Esophagus squamous epithelium (tissue), 5 donors: ENCODE measurements around the gene WBP2NL. TPM values are rescaled to one million over a fixed set of nuclear protein-coding genes. Genes with fewer than 3 reads are reported as not detected.
"Not testable (repeated sequence)": the region's sequence is repeated elsewhere in the genome, so short reads cannot be mapped to it uniquely, and the experiment has no call there.

Source experiments
- DNase-seq: peaks from one replicate; lab custom pipeline; 2025; lab: John Stamatoyannopoulos, UW
- H3K27ac ChIP-seq, 4 donors: fragments of 200-600 bp; sonication (generic); one replicate each; pipeline ENCODE4 v1.5.1; 2016 to 2019; ENCODE audit warnings: mild to moderate bottlenecking in 1 of 4
- H3K27me3 ChIP-seq, 4 donors: fragments of 200-600 bp; sonication (generic); 1 replicate in 3 of 4; 2 replicates in 1 of 4; pipeline versions ENCODE4 v1.5.1 to v1.6.0; 2017 to 2021; ENCODE audit warnings: antibody characterized with exemption in 1 of 4
- H3K36me3 ChIP-seq, 3 donors: fragments of 200-600 bp; sonication (generic); one replicate each; pipeline ENCODE4 v1.5.1; 2016 to 2019
- H3K4me1 ChIP-seq, 3 donors: fragments of 200-600 bp; sonication (generic); one replicate each; pipeline ENCODE4 v1.5.1; 2017 to 2019
- H3K4me3 ChIP-seq, 4 donors: fragments of 200-600 bp; sonication (generic); 1 replicate in 3 of 4; 2 replicates in 1 of 4; pipeline ENCODE4 v1.5.1; 2016 to 2019; ENCODE audit warnings: mild to moderate bottlenecking in 2 of 4, moderate library complexity in 1 of 4
- H3K9me3 ChIP-seq, 3 donors: fragments of 200-600 bp; sonication (generic); one replicate each; pipeline ENCODE4 v1.5.1; 2016 to 2019
- POLR2A ChIP-seq, 4 donors: fragments of 450-650 bp; IDR thresholded peaks; one replicate each; pipeline ENCODE4 v1.6.1; 2017; ENCODE audit warnings: antibody characterized with exemption in 4 of 4, mild to moderate bottlenecking in 4 of 4, moderate library complexity in 3 of 4
- WGBS, 2 donors: methylation state at CpG; one replicate each; pipeline ENCODE4 v1.1.5; 2018; 5-methylcytosine and 5-hydroxymethylcytosine counted together
- intact Hi-C: fragments of 100-400 bp; cut with DNase I; formaldehyde crosslinking; loops from one replicate; pipeline ENCODE4 v1.15.0; 2022
- total RNA-seq, 4 donors: library from RNA; depleted of rRNA; stranded (reverse); fragments of >200 nt; gene quantifications; one replicate each; pipeline ENCODE4 v1.1.0, GENCODE V29; 2016
- TF ChIP-seq, protein P1 (sequence below), 6 experiments: fragments of 450-650 bp in 4 of 6; fragments of 200-600 bp in 2 of 6; sonication (generic) in 2 of 6; IDR thresholded peaks; one replicate each; pipeline ENCODE4 v1.5.1; 2016 to 2019; ENCODE audit warnings: antibody characterized with exemption in 6 of 6, mild to moderate bottlenecking in 4 of 6, moderate library complexity in 4 of 6
- donor health status: DM: yes; HTN: yes; CAD: no.

The WBP2NL gene
- total RNA-seq, 4 donors from 2014 or later = 0.08 to 0.95 TPM; not detected in 2

DNA sequence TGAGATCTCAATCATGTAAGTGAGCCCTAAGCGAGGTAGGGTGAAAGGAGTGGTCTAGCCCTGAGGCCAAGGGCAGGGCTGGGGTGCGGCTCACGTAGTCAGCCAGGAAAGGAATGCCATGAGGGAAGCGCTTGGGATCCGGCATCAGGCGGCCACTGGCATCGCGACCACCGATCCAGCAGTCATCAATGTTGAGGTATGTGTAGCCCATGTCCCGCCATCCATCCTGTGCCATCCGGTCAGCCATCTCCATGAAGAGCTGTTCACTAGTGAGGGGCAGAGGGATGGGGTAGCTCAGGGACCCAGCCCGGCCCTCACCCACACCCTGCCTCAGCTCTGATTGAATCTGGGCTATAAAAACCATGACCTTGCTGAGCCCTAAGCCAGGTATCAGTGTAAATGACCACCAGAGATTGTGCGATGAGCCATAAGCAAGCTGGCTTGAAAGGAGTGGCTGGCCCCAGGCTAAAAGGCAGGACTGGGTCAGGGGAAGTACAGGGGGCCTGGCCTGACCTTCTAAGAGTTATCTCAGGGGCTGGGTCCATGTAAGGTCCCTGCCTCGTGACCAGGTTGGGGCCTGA, 69.2 kb downstream of the WBP2NL start:
- intact Hi-C loops = no loop called here
- Histone ChIP-seq H3K27me3 (no peaks in the 10 kb centered on the region), H3K9me3 (no peaks in the 10 kb centered on the region), H3K4me1 (peaks cover 7 to 38% (median 12%) of the 10 kb centered on the region in 3 donors), H3K4me3 (no peak overlapping the region), H3K36me3 (peaks cover 11 to 60% (median 14%) of the 10 kb centered on the region in 3 donors), H3K27ac (no peak overlapping the region)
- TF ChIP-seq, protein P1, sequence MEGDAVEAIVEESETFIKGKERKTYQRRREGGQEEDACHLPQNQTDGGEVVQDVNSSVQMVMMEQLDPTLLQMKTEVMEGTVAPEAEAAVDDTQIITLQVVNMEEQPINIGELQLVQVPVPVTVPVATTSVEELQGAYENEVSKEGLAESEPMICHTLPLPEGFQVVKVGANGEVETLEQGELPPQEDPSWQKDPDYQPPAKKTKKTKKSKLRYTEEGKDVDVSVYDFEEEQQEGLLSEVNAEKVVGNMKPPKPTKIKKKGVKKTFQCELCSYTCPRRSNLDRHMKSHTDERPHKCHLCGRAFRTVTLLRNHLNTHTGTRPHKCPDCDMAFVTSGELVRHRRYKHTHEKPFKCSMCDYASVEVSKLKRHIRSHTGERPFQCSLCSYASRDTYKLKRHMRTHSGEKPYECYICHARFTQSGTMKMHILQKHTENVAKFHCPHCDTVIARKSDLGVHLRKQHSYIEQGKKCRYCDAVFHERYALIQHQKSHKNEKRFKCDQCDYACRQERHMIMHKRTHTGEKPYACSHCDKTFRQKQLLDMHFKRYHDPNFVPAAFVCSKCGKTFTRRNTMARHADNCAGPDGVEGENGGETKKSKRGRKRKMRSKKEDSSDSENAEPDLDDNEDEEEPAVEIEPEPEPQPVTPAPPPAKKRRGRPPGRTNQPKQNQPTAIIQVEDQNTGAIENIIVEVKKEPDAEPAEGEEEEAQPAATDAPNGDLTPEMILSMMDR (IDR thresholded peaks at IDR 0.05) = no peak
- TF ChIP-seq POLR2A (IDR thresholded peaks at IDR 0.05) = no peak
- no peak for DNase-seq
- 77 to 100% methylated on average over 2 to 12 of the region's 14 CpGs for WGBS, 2 donors

DNA sequence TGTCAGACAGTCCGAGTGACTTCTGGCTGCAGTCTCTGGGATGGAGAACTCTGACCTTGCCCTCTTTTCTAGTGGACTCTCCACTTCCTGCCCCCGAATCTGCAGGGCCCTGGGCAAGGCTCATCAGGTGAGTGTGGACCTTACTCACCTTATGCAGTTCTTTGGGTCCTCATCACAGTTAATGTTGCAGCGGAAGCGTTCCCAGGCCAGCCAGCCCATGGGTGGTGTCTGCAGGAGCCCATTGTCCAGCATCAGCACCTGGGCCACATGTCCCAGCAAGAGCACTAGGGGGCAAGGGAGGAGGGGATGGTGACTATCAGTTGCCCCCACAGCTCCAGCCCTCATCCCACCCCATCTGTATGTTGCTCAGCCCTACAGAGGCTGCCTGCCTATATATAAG, 69.7 kb downstream of the WBP2NL start:
- peaks cover 7 to 39% (median 12%) of the 10 kb centered on the region in 3 donors for H3K4me1 ChIP-seq
- DNase-seq = no peak
- TF ChIP-seq, protein P1 (IDR thresholded peaks at IDR 0.05) = no peak
- TF ChIP-seq POLR2A (IDR thresholded peaks at IDR 0.05) = no peak
- H3K27ac ChIP-seq = no peak overlapping the region
- 100% methylated on average over 2 of the region's 4 CpGs; no CpG with 5 or more reads in 1 of the 2 donors for WGBS, 2 donors
- H3K27me3 ChIP-seq = no peaks in the 10 kb centered on the region
- peaks cover 11 to 54% (median 14%) of the 10 kb centered on the region in 3 donors for H3K36me3 ChIP-seq
- H3K9me3 ChIP-seq = no peaks in the 10 kb centered on the region
- intact Hi-C loops = no loop called here
- no peak overlapping the region for H3K4me3 ChIP-seq

DNA sequence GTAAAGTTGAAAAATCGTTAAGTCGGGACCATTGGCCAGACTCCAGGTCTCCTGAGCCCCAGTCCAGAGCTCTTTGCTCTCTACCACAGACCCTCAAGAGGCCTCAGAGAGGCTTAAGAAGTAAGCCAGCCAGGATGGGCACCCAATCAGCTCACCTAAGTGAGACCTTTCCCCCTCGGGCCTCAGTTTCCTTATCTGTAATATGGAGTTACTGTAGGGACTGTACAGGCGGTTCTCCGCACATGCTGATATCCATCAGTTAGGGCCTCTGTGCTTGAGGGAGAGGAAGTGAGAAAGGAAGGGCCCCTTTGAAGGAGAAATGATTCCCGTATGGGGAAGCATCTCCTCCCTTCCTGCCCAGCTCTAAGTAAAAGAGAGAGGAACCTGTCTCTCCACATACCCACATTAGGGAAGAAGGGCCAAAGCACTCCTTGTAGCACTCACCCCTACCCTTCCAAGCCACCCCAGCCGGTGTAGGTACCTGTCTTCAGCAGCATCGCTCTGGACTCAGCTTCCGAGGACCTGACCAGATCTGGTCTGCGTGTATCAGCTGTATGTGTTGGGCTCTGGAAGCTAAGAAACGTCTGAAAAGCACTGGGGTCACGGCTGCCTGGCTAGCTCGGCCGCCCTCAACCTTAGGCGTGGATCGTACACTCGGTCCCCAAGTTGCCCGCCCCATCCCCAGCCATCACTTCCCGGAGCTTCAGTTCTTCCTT, 71.4 kb downstream of the WBP2NL start:
- no peaks in the 10 kb centered on the region for H3K27me3 ChIP-seq
- H3K36me3 ChIP-seq = peaks cover 11 to 38% (median 14%) of the 10 kb centered on the region in 3 donors
- intact Hi-C loops = no loop called here
- H3K9me3 ChIP-seq = no peaks in the 10 kb centered on the region
- TF ChIP-seq POLR2A (IDR thresholded peaks at IDR 0.05) = no peak
- TF ChIP-seq, protein P1 (IDR thresholded peaks at IDR 0.05) = no peak
- H3K4me1 ChIP-seq = peaks cover 20 to 55% (median 21%) of the 10 kb centered on the region in 3 donors
- 16 to 43% methylated on average over 7 to 14 of the region's 19 CpGs for WGBS, 2 donors
- H3K27ac ChIP-seq = peak overlapping the region; percentile 90 to 96 (median 92)
- no peak for DNase-seq
- H3K4me3 ChIP-seq = peak overlapping the region; percentile 51 to 84 (median 68)

DNA sequence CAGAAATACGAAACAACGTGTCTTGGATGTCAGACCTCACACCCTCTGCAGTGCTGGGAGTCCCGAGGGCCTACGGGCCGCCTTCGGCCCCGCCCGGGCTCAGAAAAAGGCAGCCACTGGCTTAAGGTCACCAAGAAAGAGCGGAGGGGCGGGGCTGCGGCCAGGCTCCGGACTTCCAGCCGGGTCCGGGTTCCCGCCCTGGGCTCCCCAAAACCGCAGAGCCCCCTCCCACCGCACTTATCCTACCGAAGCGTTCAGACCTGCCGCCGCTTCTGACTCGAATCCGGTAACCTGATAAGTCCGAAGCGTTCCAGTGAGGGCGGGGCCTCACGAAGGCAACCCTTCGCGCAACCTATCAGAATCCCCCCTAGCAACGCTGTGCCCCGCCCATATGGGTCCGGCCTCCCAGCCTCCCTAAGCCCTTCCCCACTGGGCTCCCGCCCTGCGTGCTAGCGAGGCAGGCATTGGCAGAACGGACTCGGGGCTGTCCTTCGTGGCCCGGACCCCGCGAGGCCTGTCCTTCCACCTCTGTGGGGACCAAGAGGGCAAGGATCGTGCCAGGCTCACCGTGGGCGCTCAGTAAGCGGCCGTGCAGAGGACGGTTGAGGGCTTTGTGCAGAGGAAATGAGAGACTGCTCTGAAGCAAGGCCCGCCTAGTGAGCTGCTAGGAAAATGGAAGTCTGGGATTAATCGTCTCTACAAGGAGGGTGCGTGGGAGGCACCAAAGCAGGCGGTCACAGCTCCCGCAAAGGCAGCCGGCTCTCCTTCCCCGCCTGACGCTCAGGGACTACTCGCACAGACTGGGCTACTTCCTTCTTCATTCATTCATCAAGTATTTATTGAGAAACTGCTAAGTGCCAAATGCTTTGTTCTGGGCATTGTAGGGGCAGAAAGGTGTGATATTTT, 72.2 kb downstream of the WBP2NL start, which contains the start of gene NAGA:
Gene NAGA, minus strand, starts transcription at position 296 of the 906 bp plus-strand sequence. CDS start 515 bp downstream, outside the sequence.
- H3K27me3 ChIP-seq = no peaks in the 10 kb centered on the region
- peak; percentile 80 for DNase-seq
- H3K27ac ChIP-seq = peak within 1 kb of the TSS; percentile 90 to 96 (median 92)
- peaks cover 8 to 30% (median 11%) of the 10 kb centered on the region in 3 donors for H3K36me3 ChIP-seq
- TF ChIP-seq POLR2A (IDR thresholded peaks at IDR 0.05) = peak in 3 of 4 donors; percentile 62 to 90 (median 70)
- TF ChIP-seq, protein P1 (IDR thresholded peaks at IDR 0.05) = no peak
- peaks cover 25 to 64% (median 26%) of the 10 kb centered on the region in 3 donors for H3K4me1 ChIP-seq
- intact Hi-C loops = no loop called here
- no peaks in the 10 kb centered on the region for H3K9me3 ChIP-seq
- WGBS, 2 donors = 0 to 1% methylated on average over 8 to 22 of the region's 56 CpGs
- H3K4me3 ChIP-seq = peak within 1 kb of the TSS; percentile 51 to 84 (median 68)

DNA sequence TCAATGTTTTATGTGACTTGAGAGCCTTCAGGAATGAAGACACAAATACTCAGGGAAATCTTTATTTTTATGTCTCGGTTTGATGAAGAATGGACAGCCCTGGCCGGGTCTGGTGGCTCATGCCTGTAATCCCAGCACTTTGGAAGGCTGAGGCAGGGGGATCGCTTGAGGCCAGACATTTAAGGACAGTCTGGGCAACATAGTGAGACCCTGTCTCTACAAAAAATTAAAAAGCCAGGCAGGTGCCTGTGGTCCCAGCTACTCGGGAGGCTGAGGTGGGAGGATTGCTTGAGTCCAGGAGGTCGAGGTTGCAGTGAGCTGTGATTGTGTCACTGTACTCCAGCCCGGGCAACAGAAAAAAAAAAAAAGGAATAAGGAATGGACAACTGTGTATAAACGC, 72.9 kb downstream of the WBP2NL start:
- Histone ChIP-seq H3K36me3 (peaks cover 4 to 29% (median 9%) of the 10 kb centered on the region in 3 donors), H3K4me3 (peak overlapping the region in 3 of 4 donors; percentile 65 to 84 (median 70)), H3K4me1 (peaks cover 25 to 64% (median 26%) of the 10 kb centered on the region in 3 donors), H3K27ac (peak overlapping the region in 3 of 4 donors; percentile 90 to 96 (median 91))
- intact Hi-C loops, DNase-seq, H3K9me3 ChIP-seq, H3K27me3 ChIP-seq: not testable (repeated sequence)
- 48 to 67% methylated on average over 7 of the region's 7 CpGs for WGBS, 2 donors
